Epithelial cell of esophagus (primary cell): ENCODE results near the gene PHF21B.

Experiments
- DNase-seq: peaks from one replicate; pipeline ENCODE4 v3.0.0; 2010; ENCODE audit warnings: low read depth
- H3K4me3 ChIP-seq: 2 replicates; pipeline ENCODE4 v1.5.1; 2011; ENCODE audit warnings: mild to moderate bottlenecking, low read length, control low read depth
- CTCF ChIP-seq: IDR thresholded peaks from 2 replicates; pipeline ENCODE4 v1.5.1; 2011; ENCODE audit warnings: low read depth, mild to moderate bottlenecking, low read length, control low read depth, inconsistent platforms; ENCODE audit not compliant: insufficient read depth; ENCODE audit errors: missing control alignments

PHF21B gene

GRCh38 chr22:44838316-44839016 is 171.3 kb downstream of the PHF21B start:
- DNase-seq: no peak
- no peak overlapping the region for H3K4me3 ChIP-seq

GRCh38 chr22:44837481-44837880 is 172.3 kb downstream of the PHF21B start:
- no peak overlapping the region for H3K4me3 ChIP-seq
- DNase-seq: no peak

More at GRCh38 chr22:44838316-44839016, 171.3 kb downstream of the PHF21B start:
- no peak for TF ChIP-seq CTCF

GRCh38 chr22:44834065-44834464 is 175.7 kb downstream of the PHF21B start:
- DNase-seq: no peak
- no peak overlapping the region for H3K4me3 ChIP-seq
- TF ChIP-seq CTCF: no peak

More at GRCh38 chr22:44837481-44837880, 172.3 kb downstream of the PHF21B start:
- no peak for TF ChIP-seq CTCF

- no peak for DNase-seq
- TF ChIP-seq CTCF: no peak
- H3K4me3 ChIP-seq: no peak overlapping the region
Measured at GRCh38 chr22:44831885-44832284, 177.9 kb downstream of the PHF21B start.
